Measurements from ENCODE around the gene UBFD1. TPM values are rescaled to one million over a fixed set of nuclear protein-coding genes. Genes with fewer than 3 reads are reported as not detected.

UBFD1 gene
- total and polyA plus RNA-seq, 2 of the 8 experiments (the other 6 are each of a cell fraction or from before 2014, with no cell fraction given), result 66.3 to 106 TPM

DNA sequence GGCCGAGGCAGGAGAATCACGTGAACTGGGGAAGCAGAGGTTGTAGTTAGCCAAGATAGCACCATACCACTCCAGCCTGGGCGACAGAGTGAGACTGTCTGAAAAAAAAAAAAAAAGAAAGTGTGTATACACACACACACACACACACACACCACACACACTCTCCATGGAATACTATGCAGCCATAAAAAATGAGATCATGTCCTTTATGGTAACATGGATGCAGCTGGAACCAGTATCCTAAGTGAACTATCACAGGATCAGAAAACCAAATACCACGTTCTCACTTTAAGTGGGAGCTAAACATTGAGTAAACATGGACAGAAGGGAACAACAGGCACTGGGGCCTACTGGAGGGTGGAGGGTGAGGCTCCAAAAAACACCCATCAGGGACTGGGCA, 21.8 kb downstream of the UBFD1 start:
- Histone ChIP-seq H4K20me1 (replicated peaks in 1 of 2; ENCODE audit: control insufficient read depth in 1 of 2, insufficient read depth in 2 of 2, low read length in 2 of 2) (peaks cover 2 to 13% of the 10 kb centered on the region in 2 experiments), H3K9me3 (ENCODE audit: insufficient read depth in 2 of 2, low read depth in 1 of 2, low read length in 1 of 2) (no peaks in the 10 kb centered on the region), H3K4me1 (replicated peaks in 1 of 4; ENCODE audit: control insufficient read depth in 3 of 4, insufficient read depth in 4 of 4, low read length in 3 of 4) (no peaks in the 10 kb centered on the region), H4K5ac (ENCODE audit: insufficient read length, low read depth, low read length) (no peak overlapping the region), H3K23me2 (ENCODE audit: low read depth, low read length) (no peaks in the 10 kb centered on the region), H2BK15ac (ENCODE audit: low read length) (no peak overlapping the region), H3K14ac (ENCODE audit: insufficient read length) (no peak overlapping the region), H3K79me1 (ENCODE audit: low read depth, low read length) (no peaks in the 10 kb centered on the region; the same call in 1 of the 2 replicates), H3K4ac (replicated peaks; ENCODE audit: insufficient read length, low read depth, low read length) (no peak overlapping the region), H4K8ac (ENCODE audit: extremely low read depth, insufficient read depth, low read length) (no peak overlapping the region), H3K23ac (ENCODE audit: insufficient read length) (no peak overlapping the region), H2BK20ac (ENCODE audit: low read length) (no peak overlapping the region), H3K56ac (replicated peaks; ENCODE audit: insufficient read length, low read depth, low read length) (no peak overlapping the region), H2AFZ (ENCODE audit: low read length) (no peak overlapping the region), H3K79me2 (ENCODE audit: control insufficient read depth in 1 of 2, insufficient read depth in 2 of 2, low read length in 2 of 2) (no peaks in the 10 kb centered on the region), H3K9ac (replicated peaks in 1 of 4; ENCODE audit: extremely low read depth in 1 of 4, low read depth in 3 of 4, low read length in 3 of 4) (no peak overlapping the region), H2BK12ac (ENCODE audit: low read depth, low read length) (no peak overlapping the region), H3K27ac (ENCODE audit: low read depth, low read length) (no peak overlapping the region), H3K27me3 (replicated peaks in 1 of 4; ENCODE audit: control insufficient read depth in 3 of 4, extremely low read depth in 1 of 4, insufficient read depth in 3 of 4, low read length in 3 of 4) (no peaks in the 10 kb centered on the region), H4K91ac (replicated peaks; ENCODE audit: insufficient read length, low read length) (no peak overlapping the region), H3K4me2 (ENCODE audit: insufficient read depth in 1 of 2, low read depth in 2 of 2, low read length in 2 of 2) (no peak overlapping the region), H2AK5ac (ENCODE audit: low read depth, low read length) (no peak overlapping the region), H2BK5ac (ENCODE audit: low read depth, low read length) (no peak overlapping the region), H3K4me3 (ENCODE audit: extremely low read depth in 1 of 4, insufficient read depth in 2 of 4, low read depth in 3 of 4, low read length in 4 of 4) (no peak overlapping the region), H3K18ac (ENCODE audit: extremely low read depth, low read length) (no peak overlapping the region), H3K36me3 (ENCODE audit: control insufficient read depth in 2 of 4, insufficient read depth in 4 of 4, low read length in 3 of 4) (peaks cover 6 to 30% (median 17%) of the 10 kb centered on the region in 4 experiments; a peak in 7 of 8 replicates), H2BK120ac (replicated peaks; ENCODE audit: low read depth, low read length) (no peak overlapping the region)
- POLR2A ChIA-PET (ENCODE audit: partially characterized antibody), result interaction anchor here (0.7 to 1.1 kb wide), 3 partner anchors 10 to 70 kb away, joined by 3 to 5 read pairs (median 3); no protein-coding TSS in a partner anchor
- WGBS, 2 experiments (ENCODE audit: extremely low coverage in 1 of 2, insufficient coverage in 1 of 2, insufficient read length in 1 of 2, insufficient replicate concordance in 2 of 2, low coverage in 1 of 2, low lambda C conversion rate in 2 of 2, missing lambda C conversion rate in 1 of 2), result 95% methylated on average over 4 of the region's 4 CpGs; no CpG with 5 or more reads in 1 of the 2 experiments
- DNase-seq (ENCODE audit: low read depth in 1 of 2, low spot score in 2 of 2) (no peak), FAIRE-seq (no peak)
- CTCF ChIA-PET (ENCODE audit: partially characterized antibody), result no interaction called here
- TF ChIP-seq, protein P1, sequence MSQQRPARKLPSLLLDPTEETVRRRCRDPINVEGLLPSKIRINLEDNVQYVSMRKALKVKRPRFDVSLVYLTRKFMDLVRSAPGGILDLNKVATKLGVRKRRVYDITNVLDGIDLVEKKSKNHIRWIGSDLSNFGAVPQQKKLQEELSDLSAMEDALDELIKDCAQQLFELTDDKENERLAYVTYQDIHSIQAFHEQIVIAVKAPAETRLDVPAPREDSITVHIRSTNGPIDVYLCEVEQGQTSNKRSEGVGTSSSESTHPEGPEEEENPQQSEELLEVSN (IDR thresholded peaks at IDR 0.05), result no peak
- TF ChIP-seq, protein P2, sequence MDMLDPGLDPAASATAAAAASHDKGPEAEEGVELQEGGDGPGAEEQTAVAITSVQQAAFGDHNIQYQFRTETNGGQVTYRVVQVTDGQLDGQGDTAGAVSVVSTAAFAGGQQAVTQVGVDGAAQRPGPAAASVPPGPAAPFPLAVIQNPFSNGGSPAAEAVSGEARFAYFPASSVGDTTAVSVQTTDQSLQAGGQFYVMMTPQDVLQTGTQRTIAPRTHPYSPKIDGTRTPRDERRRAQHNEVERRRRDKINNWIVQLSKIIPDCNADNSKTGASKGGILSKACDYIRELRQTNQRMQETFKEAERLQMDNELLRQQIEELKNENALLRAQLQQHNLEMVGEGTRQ (IDR thresholded peaks at IDR 0.05; ENCODE audit: low read length), result no peak
- TF ChIP-seq CHD1 (IDR thresholded peaks at IDR 0.05; ENCODE audit: low read depth, low read length) (no peak), GTF2F1 (IDR thresholded peaks at IDR 0.05; ENCODE audit: borderline replicate concordance, low read depth, low read length) (no peak), CEBPB (IDR thresholded peaks at IDR 0.05; ENCODE audit: low read depth, low read length) (no peak), CBX5 (IDR thresholded peaks at IDR 0.05; ENCODE audit: low read depth, low read length) (no peak), NRF1 (IDR thresholded peaks at IDR 0.05; ENCODE audit: low read depth, low read length) (no peak), SRF (IDR thresholded peaks at IDR 0.05; ENCODE audit: low read depth, low read length) (no peak), CBX8 (IDR thresholded peaks at IDR 0.05; ENCODE audit: borderline replicate concordance, low read depth, low read length) (no peak), BRCA1 (IDR thresholded peaks at IDR 0.05; ENCODE audit: low read depth, low read length) (no peak), SAP30 (IDR thresholded peaks at IDR 0.05; ENCODE audit: insufficient read depth, insufficient replicate concordance, low read length) (no peak), KDM1A (IDR thresholded peaks at IDR 0.05; ENCODE audit: borderline replicate concordance, low read length) (no peak), MAX (IDR thresholded peaks at IDR 0.05) (no peak)

All from H1 (cell line).